MCF 10A (cell line): Measurements from ENCODE around the gene FASTKD1. TPM values are rescaled to one million over a fixed set of nuclear protein-coding genes. Genes with fewer than 3 reads are reported as not detected.
A peak's percentile ranks its signal among the peaks of the same experiment; 100 is the strongest.

Source experiments
- BruUV-seq: library from RNA; stranded (reverse); fragments of 400-500 nt; replicated peaks from 2 replicates; lab custom pipeline; 2021; lab: Mats Ljungman, UMichigan
- CTCF ChIA-PET: fragments of 300-600 bp; sonication (Branson Sonifier 250); formaldehyde crosslinking; extraction: SDS; loops from one replicate; lab custom pipeline; 2021; ENCODE audit warnings: antibody characterized with exemption, inconsistent platforms; lab: Yijun Ruan, JAX
- POLR2A ChIA-PET: fragments of 300-600, 350-650 bp; sonication (Branson Sonifier 250); formaldehyde crosslinking; extraction: SDS; loops from one replicate; lab custom pipeline; 2020; ENCODE audit warnings: antibody characterized with exemption, inconsistent platforms; lab: Yijun Ruan, JAX
- DNase-seq: peaks from one replicate; pipeline ENCODE4 v3.0.0-alpha.2; 2018; ENCODE audit not compliant: unreplicated experiment
- H3K27ac Mint-ChIP-seq: one replicate; pipeline ENCODE4 v1.8.0; 2022; ENCODE audit warnings: mild to moderate bottlenecking, low read depth, mixed read lengths; ENCODE audit not compliant: unreplicated experiment
- H3K27me3 Mint-ChIP-seq: one replicate; pipeline ENCODE4 v1.8.0; 2022; ENCODE audit warnings: mixed read lengths; ENCODE audit not compliant: insufficient read depth, unreplicated experiment
- H3K36me3 Mint-ChIP-seq: one replicate; pipeline ENCODE4 v1.8.0; 2022; ENCODE audit warnings: mild to moderate bottlenecking, moderate library complexity, mixed read lengths; ENCODE audit not compliant: insufficient read depth, unreplicated experiment
- H3K4me1 Mint-ChIP-seq: one replicate; pipeline ENCODE4 v1.8.0; 2022; ENCODE audit warnings: mixed read lengths; ENCODE audit not compliant: insufficient read depth, unreplicated experiment
- H3K4me3 Mint-ChIP-seq: one replicate; pipeline ENCODE4 v1.8.0; 2022; ENCODE audit warnings: mild to moderate bottlenecking, moderate library complexity, mixed read lengths; ENCODE audit not compliant: unreplicated experiment
- H3K9me3 Mint-ChIP-seq: one replicate; pipeline ENCODE4 v1.8.0; 2022; ENCODE audit warnings: mixed read lengths; ENCODE audit not compliant: unreplicated experiment
- CTCF ChIP-seq: fragments of 200-600 bp; IDR thresholded peaks from one replicate; pipeline ENCODE4 v1.8.0; 2022; ENCODE audit warnings: antibody characterized with exemption, mild to moderate bottlenecking; ENCODE audit not compliant: unreplicated experiment
- intact Hi-C: fragments of 100-400 bp; cut with micrococcal nuclease; formaldehyde crosslinking; loops from 2 replicates; pipeline ENCODE4 v1.14.1; 2022
- total RNA-seq: library from RNA; stranded (reverse); gene quantifications from 2 replicates; pipeline ENCODE4 v1.2.3, GENCODE V29; 2022

Gene FASTKD1
- total RNA-seq, 1 experiment from 2014 or later: 39.9 TPM

- CTCF ChIA-PET: interaction anchor here (0.6 to 2.4 kb wide), 16 partner anchors 9 to 466 kb away, joined by 3 to 6 read pairs (median 3); no protein-coding TSS in a partner anchor
- BruUV-seq: no TSS peak
- Mint-ChIP-seq H3K27ac (no peak overlapping the region), H3K4me1 (no peaks in the 10 kb centered on the region), H3K9me3 (no peaks in the 10 kb centered on the region), H3K36me3 (peaks cover 52% of the 10 kb centered on the region), H3K4me3 (no peak overlapping the region), H3K27me3 (no peaks in the 10 kb centered on the region)
- intact Hi-C loops: loop anchor here (1.0 to 5.0 kb wide), 2 partner anchors 349 to 399 kb away; no protein-coding TSS in a partner anchor
- peak; percentile 70 for DNase-seq
- POLR2A ChIA-PET: no interaction called here
- peak; percentile 72 for TF ChIP-seq CTCF
Measured at GRCh38 chr2:169528271-169528701, 45.4 kb downstream of the FASTKD1 start.

GRCh38 chr2:169526451-169526850 lies 47.2 kb downstream of the FASTKD1 start:
- H3K4me1 Mint-ChIP-seq: no peaks in the 10 kb centered on the region
- DNase-seq: no peak
- no peak overlapping the region for H3K27ac Mint-ChIP-seq
- no peak overlapping the region for H3K4me3 Mint-ChIP-seq
- no TSS peak for BruUV-seq
- intact Hi-C loops: loop anchor here (5.0 kb wide), 1 partner anchor 401 kb away; no protein-coding TSS in a partner anchor
- H3K27me3 Mint-ChIP-seq: no peaks in the 10 kb centered on the region
- H3K9me3 Mint-ChIP-seq: no peaks in the 10 kb centered on the region
- TF ChIP-seq CTCF: no peak
- peaks cover 60% of the 10 kb centered on the region for H3K36me3 Mint-ChIP-seq
- POLR2A ChIA-PET: no interaction called here
- CTCF ChIA-PET: no interaction called here

- intact Hi-C loops: loop anchor here (5.0 kb wide), 1 partner anchor 402 kb away; no protein-coding TSS in a partner anchor
- Mint-ChIP-seq H3K36me3 (peaks cover 61% of the 10 kb centered on the region), H3K27me3 (no peaks in the 10 kb centered on the region), H3K4me3 (no peak overlapping the region), H3K9me3 (no peaks in the 10 kb centered on the region), H3K27ac (no peak overlapping the region), H3K4me1 (no peaks in the 10 kb centered on the region)
- DNase-seq: no peak
- no TSS peak for BruUV-seq
- no peak for TF ChIP-seq CTCF
- ChIA-PET CTCF (interaction anchor here (1.2 kb wide), 1 partner anchor 45 kb away, joined by 3 read pairs; no protein-coding TSS in a partner anchor), POLR2A (interaction anchor here (0.6 kb wide), 2 partner anchors 249 to 342 kb away, joined by 3 read pairs; no protein-coding TSS in a partner anchor)
Measured at GRCh38 chr2:169525434-169525833, 48.2 kb downstream of the FASTKD1 start.

GRCh38 chr2:169523681-169524080 lies 50.0 kb downstream of the FASTKD1 start:
- no peak for DNase-seq
- Mint-ChIP-seq H3K4me1 (no peaks in the 10 kb centered on the region), H3K9me3 (no peaks in the 10 kb centered on the region), H3K4me3 (no peak overlapping the region), H3K27me3 (no peaks in the 10 kb centered on the region), H3K36me3 (peaks cover 51% of the 10 kb centered on the region), H3K27ac (no peak overlapping the region)
- no peak for TF ChIP-seq CTCF
- ChIA-PET POLR2A (interaction anchor here (1.0 kb wide), 1 partner anchor 10 kb away, joined by 3 read pairs; no protein-coding TSS in a partner anchor), CTCF (no interaction called here)
- intact Hi-C loops: no loop called here
- no TSS peak for BruUV-seq
